ENCODE data around the gene SDK2. TPM values are rescaled to one million over a fixed set of nuclear protein-coding genes. Genes with fewer than 3 reads are reported as not detected.

SDK2 gene
- total RNA-seq, 1 donor from 2014 or later: 11.2 TPM

DNA sequence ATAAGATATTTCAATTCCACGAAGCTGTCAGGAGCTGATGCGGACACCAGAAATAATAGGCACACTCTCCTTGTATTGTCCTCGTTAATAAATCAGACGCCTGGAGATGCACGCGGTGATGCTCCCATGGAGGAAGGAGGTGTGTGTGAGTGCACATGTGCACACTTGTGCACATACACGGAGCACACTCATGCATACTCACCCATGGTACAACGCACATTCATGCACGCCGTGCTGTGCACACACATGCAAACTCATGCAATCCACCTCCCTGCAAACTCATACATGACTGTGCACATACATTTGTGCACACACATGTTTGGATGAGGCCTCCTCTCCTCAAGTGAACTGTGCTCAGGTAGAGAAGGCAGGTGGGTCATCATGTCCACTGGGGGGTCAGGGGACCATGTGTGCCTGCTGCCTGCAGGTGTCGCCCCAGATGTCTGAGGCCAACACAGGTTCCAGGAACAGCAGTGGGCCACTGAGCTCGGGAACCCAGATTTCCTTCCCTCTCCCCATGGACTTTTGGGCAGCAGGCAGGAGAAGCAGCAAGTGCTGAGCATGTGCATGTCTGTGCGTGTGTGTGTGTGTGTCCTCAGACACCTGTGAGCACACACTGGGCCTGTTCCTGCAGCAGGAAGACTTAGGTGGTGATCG lies 165.3 kb downstream of the SDK2 start:
- Mint-ChIP-seq H3K9me3 (ENCODE audit: unreplicated experiment) (no peaks in the 10 kb centered on the region), H3K27me3 (ENCODE audit: low read depth, unreplicated experiment) (peaks cover 13% of the 10 kb centered on the region), H3K4me3 (ENCODE audit: unreplicated experiment) (no peak overlapping the region), H3K36me3 (ENCODE audit: low read depth, unreplicated experiment) (peaks cover 6% of the 10 kb centered on the region), H3K4me1 (ENCODE audit: low read depth, unreplicated experiment) (peaks cover 17% of the 10 kb centered on the region), H3K27ac (ENCODE audit: unreplicated experiment) (no peak overlapping the region)
- Histone ChIP-seq H3K27ac (ENCODE audit: low read depth, low read length) (no peak overlapping the region), H3K79me2 (ENCODE audit: insufficient read depth, low read length) (no peaks in the 10 kb centered on the region), H3K4me3 (ENCODE audit: insufficient read depth, low read depth, low read length) (no peak overlapping the region), H3K4me1 (ENCODE audit: insufficient read depth, low read length) (peaks cover 7% of the 10 kb centered on the region), H4K20me1 (ENCODE audit: insufficient read depth, low read length) (no peaks in the 10 kb centered on the region), H3K4me2 (ENCODE audit: low read length) (no peak overlapping the region), H3K36me3 (ENCODE audit: insufficient read depth, low read length) (no peaks in the 10 kb centered on the region), H3K9ac (ENCODE audit: low read length) (no peak overlapping the region), H2AFZ (ENCODE audit: low read depth, low read length) (no peak overlapping the region), H3K9me3 (ENCODE audit: insufficient read depth, low read depth, low read length) (no peaks in the 10 kb centered on the region), H3K27me3 (ENCODE audit: insufficient read depth, low read length) (peaks cover 2% of the 10 kb centered on the region)
- DNase-seq (ENCODE audit: low read depth) (no peak), FAIRE-seq (no peak)
- TF ChIP-seq EZH2 (IDR thresholded peaks at IDR 0.05; ENCODE audit: insufficient read depth, low read length): no peak
- TF ChIP-seq, protein P1, sequence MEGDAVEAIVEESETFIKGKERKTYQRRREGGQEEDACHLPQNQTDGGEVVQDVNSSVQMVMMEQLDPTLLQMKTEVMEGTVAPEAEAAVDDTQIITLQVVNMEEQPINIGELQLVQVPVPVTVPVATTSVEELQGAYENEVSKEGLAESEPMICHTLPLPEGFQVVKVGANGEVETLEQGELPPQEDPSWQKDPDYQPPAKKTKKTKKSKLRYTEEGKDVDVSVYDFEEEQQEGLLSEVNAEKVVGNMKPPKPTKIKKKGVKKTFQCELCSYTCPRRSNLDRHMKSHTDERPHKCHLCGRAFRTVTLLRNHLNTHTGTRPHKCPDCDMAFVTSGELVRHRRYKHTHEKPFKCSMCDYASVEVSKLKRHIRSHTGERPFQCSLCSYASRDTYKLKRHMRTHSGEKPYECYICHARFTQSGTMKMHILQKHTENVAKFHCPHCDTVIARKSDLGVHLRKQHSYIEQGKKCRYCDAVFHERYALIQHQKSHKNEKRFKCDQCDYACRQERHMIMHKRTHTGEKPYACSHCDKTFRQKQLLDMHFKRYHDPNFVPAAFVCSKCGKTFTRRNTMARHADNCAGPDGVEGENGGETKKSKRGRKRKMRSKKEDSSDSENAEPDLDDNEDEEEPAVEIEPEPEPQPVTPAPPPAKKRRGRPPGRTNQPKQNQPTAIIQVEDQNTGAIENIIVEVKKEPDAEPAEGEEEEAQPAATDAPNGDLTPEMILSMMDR (IDR thresholded peaks at IDR 0.05; ENCODE audit: insufficient read depth, low read depth, low read length): no peak

DNA sequence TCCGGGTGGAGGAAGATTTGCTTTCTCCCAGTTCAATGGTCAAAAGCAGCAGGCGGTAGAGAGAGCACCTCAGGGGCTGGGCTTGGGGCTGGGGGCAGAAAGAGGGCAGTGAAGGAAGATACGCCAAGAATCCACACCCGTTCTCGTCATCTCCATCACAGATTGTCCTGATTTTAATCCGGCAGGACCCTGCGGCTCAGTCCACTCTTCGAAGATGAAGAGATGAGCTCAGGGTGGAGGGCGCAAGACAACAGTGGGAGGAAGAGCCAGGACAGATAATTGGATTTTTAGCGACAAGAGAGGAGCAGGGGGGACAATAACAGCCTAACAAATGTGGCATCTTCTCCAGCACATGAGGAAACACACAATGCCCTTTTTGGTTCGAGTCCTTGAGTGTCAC lies 165.9 kb downstream of the SDK2 start:
- Mint-ChIP-seq H3K27me3 (ENCODE audit: low read depth, unreplicated experiment) (peaks cover 13% of the 10 kb centered on the region), H3K36me3 (ENCODE audit: low read depth, unreplicated experiment) (peaks cover 8% of the 10 kb centered on the region), H3K27ac (ENCODE audit: unreplicated experiment) (no peak overlapping the region), H3K4me3 (ENCODE audit: unreplicated experiment) (no peak overlapping the region), H3K4me1 (ENCODE audit: low read depth, unreplicated experiment) (peaks cover 21% of the 10 kb centered on the region), H3K9me3 (ENCODE audit: unreplicated experiment) (no peaks in the 10 kb centered on the region)
- Histone ChIP-seq H2AFZ (ENCODE audit: low read depth, low read length) (no peak overlapping the region), H3K4me3 (ENCODE audit: insufficient read depth, low read depth, low read length) (no peak overlapping the region), H3K36me3 (ENCODE audit: insufficient read depth, low read length) (no peaks in the 10 kb centered on the region), H4K20me1 (ENCODE audit: insufficient read depth, low read length) (no peaks in the 10 kb centered on the region), H3K9me3 (ENCODE audit: insufficient read depth, low read depth, low read length) (no peaks in the 10 kb centered on the region), H3K4me1 (ENCODE audit: insufficient read depth, low read length) (peaks cover 8% of the 10 kb centered on the region), H3K27me3 (ENCODE audit: insufficient read depth, low read length) (peaks cover 2% of the 10 kb centered on the region), H3K4me2 (ENCODE audit: low read length) (no peak overlapping the region), H3K27ac (ENCODE audit: low read depth, low read length) (no peak overlapping the region), H3K79me2 (ENCODE audit: insufficient read depth, low read length) (no peaks in the 10 kb centered on the region), H3K9ac (ENCODE audit: low read length) (no peak overlapping the region)
- no peak for FAIRE-seq
- TF ChIP-seq, protein P1 (IDR thresholded peaks at IDR 0.05; ENCODE audit: insufficient read depth, low read depth, low read length): no peak
- TF ChIP-seq EZH2 (IDR thresholded peaks at IDR 0.05; ENCODE audit: insufficient read depth, low read length): no peak
- DNase-seq (ENCODE audit: low read depth): no peak

DNA sequence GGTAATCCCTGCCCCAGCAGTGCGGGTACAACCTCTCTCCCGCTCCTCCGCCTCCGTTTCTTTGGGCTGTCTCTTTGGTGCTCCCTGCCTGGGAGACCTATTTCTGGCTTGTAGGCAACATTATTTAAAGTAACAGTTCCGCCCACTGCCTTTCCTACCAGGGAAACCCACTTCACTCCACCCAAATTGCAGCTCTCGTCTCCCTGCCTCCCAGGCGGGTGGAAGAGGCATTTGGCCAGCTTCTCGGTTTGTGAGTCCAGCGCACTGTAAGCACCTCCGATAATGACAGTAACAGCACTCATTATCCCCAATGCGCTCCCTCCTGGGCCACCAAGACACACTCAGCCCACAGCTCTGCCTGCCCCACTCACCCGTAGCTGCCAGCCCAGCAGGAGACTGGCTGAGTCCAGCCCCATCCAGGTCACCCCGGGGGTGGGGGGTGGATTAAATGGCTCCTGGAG lies 167.3 kb downstream of the SDK2 start:
- Histone ChIP-seq H3K9me3 (ENCODE audit: insufficient read depth, low read depth, low read length) (no peaks in the 10 kb centered on the region), H2AFZ (ENCODE audit: low read depth, low read length) (no peak overlapping the region), H3K9ac (ENCODE audit: low read length) (no peak overlapping the region), H3K4me2 (ENCODE audit: low read length) (no peak overlapping the region), H3K79me2 (ENCODE audit: insufficient read depth, low read length) (no peaks in the 10 kb centered on the region), H3K4me1 (ENCODE audit: insufficient read depth, low read length) (peaks cover 8% of the 10 kb centered on the region), H3K27me3 (ENCODE audit: insufficient read depth, low read length) (peaks cover 2% of the 10 kb centered on the region), H3K27ac (ENCODE audit: low read depth, low read length) (no peak overlapping the region), H3K36me3 (ENCODE audit: insufficient read depth, low read length) (no peaks in the 10 kb centered on the region), H3K4me3 (ENCODE audit: insufficient read depth, low read depth, low read length) (no peak overlapping the region), H4K20me1 (ENCODE audit: insufficient read depth, low read length) (no peaks in the 10 kb centered on the region)
- Mint-ChIP-seq H3K27ac (ENCODE audit: unreplicated experiment) (no peak overlapping the region), H3K4me3 (ENCODE audit: unreplicated experiment) (no peak overlapping the region), H3K9me3 (ENCODE audit: unreplicated experiment) (no peaks in the 10 kb centered on the region), H3K36me3 (ENCODE audit: low read depth, unreplicated experiment) (peaks cover 8% of the 10 kb centered on the region), H3K27me3 (ENCODE audit: low read depth, unreplicated experiment) (peaks cover 13% of the 10 kb centered on the region), H3K4me1 (ENCODE audit: low read depth, unreplicated experiment) (peaks cover 21% of the 10 kb centered on the region)
- no peak for FAIRE-seq
- DNase-seq (ENCODE audit: low read depth): no peak
- TF ChIP-seq, protein P1 (IDR thresholded peaks at IDR 0.05; ENCODE audit: insufficient read depth, low read depth, low read length): no peak
- no peak for TF ChIP-seq EZH2 (IDR thresholded peaks at IDR 0.05; ENCODE audit: insufficient read depth, low read length)
